ENCODE measurements around the gene TLL2.

- TF ChIP-seq CTCF (IDR thresholded peaks at IDR 0.05) (no peak), CHD4 (IDR thresholded peaks at IDR 0.05; ENCODE audit: borderline replicate concordance) (no peak), POLR2A (IDR thresholded peaks at IDR 0.05; ENCODE audit: low read length) (no peak)
Observed at GRCh38 chr10:96501985-96502384, 11.7 kb downstream of the TLL2 start.
